GM19099 (cell line): ENCODE results near the gene SNPH.

Experiments
- POLR2A ChIP-seq: IDR thresholded peaks from 3 replicates; pipeline ENCODE4 v1.6.1; 2011; ENCODE audit warnings: low read depth; ENCODE audit not compliant: insufficient read length; ENCODE audit errors: extremely low read depth

Gene SNPH

GRCh38 chr20:1266167-1266973 lies at the start of gene SNPH:
Gene SNPH (plus strand): TSS chr20:1266294. CDS start chr20:1296240, 29,946 bp downstream.
- TF ChIP-seq POLR2A = no peak

DNA sequence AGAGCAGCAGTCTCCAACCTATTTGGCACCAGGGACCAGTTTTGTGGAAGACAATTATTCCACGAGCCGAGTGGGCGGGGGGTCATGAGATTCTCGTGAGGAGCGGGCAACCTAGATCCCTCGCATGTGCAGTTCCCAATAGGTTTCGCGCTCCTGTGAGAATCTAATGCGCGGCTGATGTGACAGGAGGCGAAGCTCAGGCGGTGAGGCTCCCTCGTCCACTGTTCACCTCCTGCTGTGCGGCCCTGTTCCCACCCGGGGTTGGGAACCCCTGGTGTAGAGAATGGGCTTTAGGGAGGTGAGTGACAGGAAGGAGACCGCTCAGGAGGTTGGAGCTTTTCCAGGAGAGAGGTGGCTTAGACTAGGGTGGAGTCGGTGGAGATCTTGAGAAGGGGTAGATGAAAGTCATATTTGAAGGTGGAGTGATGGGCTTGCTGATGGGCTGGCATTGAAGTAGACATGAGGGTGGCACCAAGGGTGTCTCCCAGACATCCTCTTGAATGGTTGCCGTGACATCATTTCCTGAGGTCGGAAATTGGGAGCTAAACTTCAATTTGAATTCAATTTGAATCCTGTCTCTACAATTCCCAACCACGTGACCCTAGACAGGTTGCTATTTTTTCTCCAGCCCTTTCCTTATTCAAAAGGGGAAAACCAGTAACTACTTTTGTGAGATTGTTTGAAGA lies 41.7 kb upstream of the SNPH start:
- no peak for TF ChIP-seq POLR2A

- TF ChIP-seq POLR2A = no peak
Observed at GRCh38 chr20:1225263-1225782, 40.8 kb upstream of the SNPH start.

- TF ChIP-seq POLR2A = no peak
Observed at GRCh38 chr20:1225783-1226654, 40.1 kb upstream of the SNPH start, which contains the start of gene RAD21L1. Gene RAD21L1 (plus strand): TSS chr20:1226044. CDS start chr20:1228454, 2,410 bp downstream.

GRCh38 chr20:1229541-1229940 lies 36.6 kb upstream of the SNPH start:
- no peak for TF ChIP-seq POLR2A

- TF ChIP-seq POLR2A = no peak
Observed at GRCh38 chr20:1232286-1233111, 33.6 kb upstream of the SNPH start.

DNA sequence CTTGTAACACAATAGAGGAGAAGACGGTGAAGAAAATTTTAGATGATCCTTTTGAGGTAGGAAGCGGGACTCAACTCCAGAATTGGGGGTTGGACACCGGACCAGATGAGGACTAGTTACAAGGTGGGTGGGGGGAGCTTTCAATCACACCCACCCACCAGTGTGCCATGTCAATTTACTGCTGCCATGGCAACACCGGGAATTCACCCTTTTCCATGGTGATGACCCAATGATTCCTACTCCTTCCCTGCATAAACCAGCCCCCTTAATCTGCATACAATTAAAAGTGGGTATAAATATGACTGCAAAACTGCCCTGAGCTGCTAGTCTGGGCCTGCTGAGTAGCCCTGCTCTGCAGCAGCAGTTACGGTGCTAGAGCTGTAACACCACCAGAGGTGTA lies 25.5 kb upstream of the SNPH start:
- TF ChIP-seq POLR2A = no peak

- no peak for TF ChIP-seq POLR2A
Observed at GRCh38 chr20:1241456-1241855, 24.6 kb upstream of the SNPH start.

DNA sequence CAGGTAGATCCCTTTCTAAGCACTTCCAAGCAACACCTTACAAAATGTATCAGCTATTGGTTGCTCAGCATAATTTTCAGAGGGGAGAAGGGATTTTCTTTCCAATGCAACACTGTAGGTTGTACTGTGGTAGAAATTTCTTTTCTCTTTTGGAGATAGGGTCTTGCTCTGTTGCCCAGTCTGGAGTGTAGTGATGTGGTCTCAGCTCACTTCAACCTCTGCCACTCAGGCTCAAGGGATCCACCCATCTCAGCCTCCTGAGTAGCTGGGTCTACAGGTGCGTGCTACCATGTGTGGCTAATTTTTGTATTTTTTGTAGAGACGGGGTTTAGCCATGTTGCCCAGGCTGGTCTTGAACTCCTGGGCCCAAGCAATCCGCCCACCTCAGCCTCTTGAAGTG lies 24.0 kb upstream of the SNPH start:
- TF ChIP-seq POLR2A = no peak

- TF ChIP-seq POLR2A = no peak
Observed at GRCh38 chr20:1242530-1242929, 23.6 kb upstream of the SNPH start.

GRCh38 chr20:1245578-1245977 lies 20.5 kb upstream of the SNPH start:
- TF ChIP-seq POLR2A = no peak

- no peak for TF ChIP-seq POLR2A
Observed at GRCh38 chr20:1247689-1248088, 18.4 kb upstream of the SNPH start.

- no peak for TF ChIP-seq POLR2A
Observed at GRCh38 chr20:1252416-1252815, 13.7 kb upstream of the SNPH start.

- no peak for TF ChIP-seq POLR2A
Observed at GRCh38 chr20:1254254-1254653, 11.8 kb upstream of the SNPH start.

GRCh38 chr20:1255675-1256074 lies 10.4 kb upstream of the SNPH start:
- no peak for TF ChIP-seq POLR2A

DNA sequence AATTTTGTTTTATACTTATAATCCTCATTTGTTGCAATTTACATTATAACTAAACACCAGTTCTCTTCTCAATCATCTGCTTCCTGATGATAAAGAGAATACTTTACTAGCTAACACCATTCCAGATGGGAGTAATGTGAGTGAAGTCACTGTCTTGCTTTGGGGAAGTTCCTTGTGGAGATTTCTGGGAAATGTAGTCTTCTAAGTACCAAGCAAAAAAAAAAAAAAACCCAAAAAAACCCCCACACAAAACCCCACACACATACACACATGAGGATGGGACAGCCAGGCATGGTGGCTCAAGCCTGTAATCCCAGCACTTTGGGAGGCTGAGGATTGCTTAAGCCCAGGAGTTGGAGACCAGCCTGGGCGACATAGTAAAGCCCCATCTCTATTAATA lies 2.2 kb upstream of the SNPH start:
- no peak for TF ChIP-seq POLR2A
